Heart left ventricle (tissue), 16 donors: Measurements from ENCODE around the gene SLC31A1. TPM values are rescaled to one million over a fixed set of nuclear protein-coding genes. Genes with fewer than 3 reads are reported as not detected.
A peak's percentile ranks its signal among the peaks of the same experiment; 100 is the strongest.

Experiments
- ATAC-seq, 4 donors: fragments of 200-7000 bp; cut with Tn5 transposase; one replicate each; pipeline ENCODE4 v1.9.1; 2020 to 2022; ENCODE audit warnings: moderate library complexity in 4 of 4, mild to moderate bottlenecking in 3 of 4, moderate number of reproducible peaks in 1 of 4
- DNase-seq, 5 donors: peaks; one replicate each; pipeline ENCODE4 v3.0.0-alpha.2; 2020
- H3K27ac ChIP-seq, 12 donors: fragments of 200-600 bp; sonication (generic) in 4 of 12; one replicate each; pipeline versions ENCODE4 v1.5.0 to v1.8.0; 2016 to 2022; ENCODE audit warnings: mild to moderate bottlenecking in 2 of 12
- H3K27me3 ChIP-seq, 9 donors: fragments of 200-600 bp; sonication (generic) in 2 of 9; one replicate each; pipeline versions ENCODE4 v1.5.1 to v1.8.0; 2016 to 2022; ENCODE audit warnings: mild to moderate bottlenecking in 3 of 9
- H3K36me3 ChIP-seq, 9 donors: fragments of 200-600 bp; sonication (generic) in 2 of 9; one replicate each; pipeline versions ENCODE4 v1.5.0 to v1.8.0; 2018 to 2022; ENCODE audit warnings: mild to moderate bottlenecking in 2 of 9
- H3K4me1 ChIP-seq, 12 donors: fragments of 200-600 bp; sonication (generic) in 4 of 12; one replicate each; pipeline versions ENCODE4 v1.5.0 to v1.8.0; 2016 to 2022; ENCODE audit warnings: mild to moderate bottlenecking in 3 of 12
- H3K4me3 ChIP-seq, 12 donors: fragments of 200-600 bp; sonication (generic) in 4 of 12; one replicate each; pipeline versions ENCODE4 v1.5.0 to v1.8.0; 2017 to 2022; ENCODE audit warnings: mild to moderate bottlenecking in 9 of 12, moderate library complexity in 4 of 12
- H3K9me3 ChIP-seq, 12 donors: fragments of 200-600 bp; sonication (generic) in 4 of 12; one replicate each; pipeline versions ENCODE4 v1.5.0 to v1.8.0; 2016 to 2022; ENCODE audit warnings: mild to moderate bottlenecking in 1 of 12
- POLR2A ChIP-seq, 2 donors: fragments of 450-650 bp; IDR thresholded peaks; one replicate each; pipeline ENCODE4 v1.6.1; 2017; ENCODE audit warnings: antibody characterized with exemption in 2 of 2, mild to moderate bottlenecking in 2 of 2, moderate library complexity in 2 of 2
- WGBS, 4 donors: extraction: QIAGEN DNeasy Blood & Tissue Kit in 2 of 4; methylation state at CpG; one replicate each; pipeline versions ENCODE4 v1.1.5 to v1.1.7; 2013 to 2018; 5-methylcytosine and 5-hydroxymethylcytosine counted together
- intact Hi-C, 10 donors: fragments of 100-400 bp; cut with DNase I; formaldehyde crosslinking; loops; one replicate each; pipeline versions ENCODE4 v1.11.1 to v1.14.2; 2022
- long read RNA-seq, 3 donors: library from polyadenylated mRNA; unstranded; transcript quantifications; one replicate each; pipeline ENCODE4 v2.0.0, GENCODE V29; 2020 to 2021
- polyA plus RNA-seq, 2 donors: library from polyadenylated mRNA; stranded (reverse); fragments of 200-250 nt; gene quantifications; one replicate each; pipeline ENCODE4 v1.2.3, GENCODE V29; 2013
- total RNA-seq, 9 donors: library from RNA; depleted of rRNA in 2 of 9; stranded (reverse); fragments of >200 nt in 2 of 9; fragmentation: NEBNext Ultra II Directional in 3 of 9; extraction: Animal tissue kit (Norgen Biotek cat#: 25700) in 3 of 9; gene quantifications; one replicate each; pipeline versions ENCODE4 v1.1.0 to v1.2.4, GENCODE V29; 2016 to 2023
- TF ChIP-seq, protein P1 (sequence below), 12 donors: fragments of 200-600 bp; sonication (generic) in 4 of 12; IDR thresholded peaks; one replicate each; pipeline versions ENCODE4 v1.5.0 to v1.8.0; 2018 to 2022; ENCODE audit warnings: antibody characterized with exemption in 12 of 12, mild to moderate bottlenecking in 5 of 12
- donor health status: ischemic (EF 13 %, LVEDD 7.1; RV severe dilation, severe dysfunction).
- donor health status: healthy with polysubstance abuse.
- donor health status: DM: no; HTN: yes; CAD: no.
- donor health status: DM: no; HTN: no; CAD: no.
- donor health status: ischemic (EF 25% LVEDD 6.9; RV normal size, moderate dysfunction).
- donor health status: ischemic (EF 25% LVEDD 5.7; RV mildly dilated, moderate dysfunction).
- donor health status: healthy.
- donor health status: DM: yes; HTN: yes; CAD: no.
- donor health status: ischemic (EF 35%, LVEDD 5.7; RV mildly dilated, moderate dysfunction).
- donor health status: nonischemic (EF 11% LVEDD 7.7; RV severe dilation, severe dysfunction).
- donor health status: DM: yes; HTN: yes; CAD: no.
- donor health status: PGD.
- donor health status: ischemic (EF 29% LVEDD 5.4; RV normal size, mild dysfunction).
- donor health status: nonischemic (EF 23%, LVEDD 6.1; RV moderate dilation, normal function).

Gene SLC31A1
- total RNA-seq (10 to 100 TPM in 6 of 9 donors, 1 to 10 TPM in 3; 7.9 to 18.2 (median 10.7) TPM), polyA plus RNA-seq (10 to 100 TPM in 1 of 2 donors, 1 to 10 TPM in 1; 4.2 to 22.3 TPM)
- long read RNA-seq, donor 1, full-length matches to known transcripts = 22 of 28 reads
- long read RNA-seq, donor 1, partial matches to known transcripts = 1 of 28 reads
- long read RNA-seq, donor 1, other reads (novel, unspliced or antisense) = 5 of 28 reads
- long read RNA-seq, donor 2, full-length matches to known transcripts = 119 of 140 reads
- long read RNA-seq, donor 2, partial matches to known transcripts = 10 of 140 reads
- long read RNA-seq, donor 2, other reads (novel, unspliced or antisense) = 11 of 140 reads
- long read RNA-seq, donor 3, full-length matches to known transcripts = 15 of 23 reads
- long read RNA-seq, donor 3, partial matches to known transcripts = 4 of 23 reads
- long read RNA-seq, donor 3, other reads (novel, unspliced or antisense) = 4 of 23 reads

DNA sequence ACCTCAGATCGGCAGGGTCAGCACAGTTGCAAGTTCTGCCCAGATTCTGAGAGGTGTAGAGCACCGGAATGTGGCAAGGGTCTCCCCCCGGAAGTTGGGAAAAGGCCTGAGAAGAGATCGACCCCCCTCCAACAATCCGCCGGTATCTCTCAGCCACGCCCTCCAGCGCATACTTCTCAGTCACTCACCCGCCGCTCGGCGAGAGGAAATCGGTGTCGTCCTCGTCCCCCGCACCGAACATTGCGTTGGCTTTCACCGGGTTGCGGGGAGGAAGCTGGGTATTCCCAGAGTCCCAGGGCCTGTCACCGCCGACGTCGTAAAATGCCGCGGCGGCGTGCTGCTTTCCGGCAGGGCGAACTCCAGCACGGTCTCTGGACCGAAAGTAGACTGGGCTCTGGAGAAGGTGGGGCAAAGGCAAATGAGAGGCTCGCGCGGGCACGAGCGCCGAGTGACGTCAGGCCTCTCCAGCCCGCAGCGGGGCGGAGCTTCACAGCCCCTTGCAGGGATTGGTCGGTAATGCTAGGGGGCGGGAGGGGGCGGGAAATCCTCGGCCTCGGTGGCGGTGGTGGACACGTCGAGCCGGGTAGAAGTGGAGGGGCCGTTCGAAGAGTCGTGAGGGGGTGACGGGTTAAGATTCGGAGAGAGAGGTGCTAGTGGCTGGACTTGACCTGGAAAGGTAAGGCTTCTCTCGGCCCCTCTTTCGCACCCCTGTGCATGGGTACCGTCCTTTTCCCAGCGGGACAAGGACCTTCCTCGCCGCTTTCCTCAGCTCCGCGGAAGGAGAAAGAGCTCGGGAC lies at the start of gene SLC31A1, which contains the start of gene FKBP15:
TSS of gene SLC31A1 (plus strand) at position 542 of the 797 bp plus-strand sequence. CDS start 34,605 bp downstream, outside the sequence.
TSS of gene FKBP15 (minus strand) at position 275 of the 797 bp plus-strand sequence. CDS start at position 241, 34 bp downstream.
- peak within 1 kb of the TSS; percentile 66 to 95 (median 82) for H3K4me3 ChIP-seq
- peaks cover 0 to 8% (median 0%) of the 10 kb centered on the region in 9 donors for H3K36me3 ChIP-seq
- no peaks in the 10 kb centered on the region for H3K27me3 ChIP-seq
- peak; percentile 98 to 99 (median 98) for DNase-seq
- peak within 1 kb of the TSS; percentile 68 to 92 (median 88) for H3K27ac ChIP-seq
- peak in 1 of 2 donors; percentile 77 for TF ChIP-seq POLR2A (IDR thresholded peaks at IDR 0.05)
- TF ChIP-seq, protein P1, sequence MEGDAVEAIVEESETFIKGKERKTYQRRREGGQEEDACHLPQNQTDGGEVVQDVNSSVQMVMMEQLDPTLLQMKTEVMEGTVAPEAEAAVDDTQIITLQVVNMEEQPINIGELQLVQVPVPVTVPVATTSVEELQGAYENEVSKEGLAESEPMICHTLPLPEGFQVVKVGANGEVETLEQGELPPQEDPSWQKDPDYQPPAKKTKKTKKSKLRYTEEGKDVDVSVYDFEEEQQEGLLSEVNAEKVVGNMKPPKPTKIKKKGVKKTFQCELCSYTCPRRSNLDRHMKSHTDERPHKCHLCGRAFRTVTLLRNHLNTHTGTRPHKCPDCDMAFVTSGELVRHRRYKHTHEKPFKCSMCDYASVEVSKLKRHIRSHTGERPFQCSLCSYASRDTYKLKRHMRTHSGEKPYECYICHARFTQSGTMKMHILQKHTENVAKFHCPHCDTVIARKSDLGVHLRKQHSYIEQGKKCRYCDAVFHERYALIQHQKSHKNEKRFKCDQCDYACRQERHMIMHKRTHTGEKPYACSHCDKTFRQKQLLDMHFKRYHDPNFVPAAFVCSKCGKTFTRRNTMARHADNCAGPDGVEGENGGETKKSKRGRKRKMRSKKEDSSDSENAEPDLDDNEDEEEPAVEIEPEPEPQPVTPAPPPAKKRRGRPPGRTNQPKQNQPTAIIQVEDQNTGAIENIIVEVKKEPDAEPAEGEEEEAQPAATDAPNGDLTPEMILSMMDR (IDR thresholded peaks at IDR 0.05) = peak in 1 of 12 donors; percentile 8
- intact Hi-C loops = loop anchor here in 6 of 10 donors (1.0 to 10.0 kb wide), 4 partner anchors 51 to 70 kb away; partner anchors contain the start of genes CDC26 (in 4 of the 6), PRPF4 (in 4 of the 6) and SLC31A2 (in 1 of the 6)
- no peaks in the 10 kb centered on the region for H3K9me3 ChIP-seq
- WGBS, 4 donors = 0 to 1% (median 1%) methylated on average over 48 to 65 of the region's 65 CpGs
- peaks cover 0 to 73% (median 41%) of the 10 kb centered on the region in 12 donors for H3K4me1 ChIP-seq
- peak; percentile 99 to 100 (median 99) for ATAC-seq

DNA sequence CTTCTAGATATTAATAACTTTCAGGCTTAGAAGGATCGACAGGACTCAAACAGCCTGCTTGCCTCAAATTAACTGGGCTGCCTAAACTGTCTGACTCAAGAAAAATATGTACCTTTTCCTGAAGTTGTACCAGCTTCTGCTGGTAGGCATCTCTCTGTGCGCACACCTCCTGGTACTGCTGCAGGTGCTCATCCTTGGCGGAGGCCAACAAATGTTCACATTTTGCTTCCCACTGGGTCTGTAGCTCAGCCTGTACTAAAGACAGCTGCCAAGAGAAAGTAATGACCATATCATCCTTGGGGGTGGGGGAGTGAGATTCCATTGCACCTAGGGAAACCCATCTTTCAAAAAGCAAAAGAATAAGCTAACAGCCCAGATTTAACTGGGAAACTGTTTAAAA lies 48.0 kb upstream of the SLC31A1 start:
- no peaks in the 10 kb centered on the region for H3K9me3 ChIP-seq
- peaks cover 0 to 8% (median 0%) of the 10 kb centered on the region in 12 donors for H3K4me1 ChIP-seq
- peaks cover 2 to 97% (median 97%) of the 10 kb centered on the region in 9 donors for H3K36me3 ChIP-seq
- ATAC-seq = no peak
- no peak overlapping the region for H3K27ac ChIP-seq
- H3K4me3 ChIP-seq = no peak overlapping the region
- WGBS, 4 donors = 77 to 87% (median 82%) methylated on average over 3 of the region's 3 CpGs
- no peaks in the 10 kb centered on the region for H3K27me3 ChIP-seq
- TF ChIP-seq POLR2A (IDR thresholded peaks at IDR 0.05) = no peak
- TF ChIP-seq, protein P1 (IDR thresholded peaks at IDR 0.05) = no peak
- intact Hi-C loops = no loop called here
- no peak for DNase-seq

DNA sequence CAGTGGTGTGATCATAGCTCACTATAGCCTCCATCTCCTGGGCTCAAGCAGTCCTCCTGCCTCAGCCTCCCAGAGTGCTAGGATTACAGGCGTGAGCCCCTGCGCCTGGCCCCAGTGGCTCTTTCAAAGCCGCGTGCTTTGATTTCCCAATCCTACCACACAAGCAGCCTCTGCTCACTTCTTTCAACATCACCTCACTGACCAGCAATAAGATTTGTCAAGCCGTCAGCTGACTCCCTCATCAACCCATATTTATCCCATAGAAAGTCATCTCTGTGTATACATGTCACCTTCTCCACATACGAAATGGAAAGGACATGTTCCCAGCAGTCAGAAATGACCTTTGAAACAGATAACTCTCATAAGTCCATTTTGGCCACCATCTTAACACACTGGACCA lies 44.5 kb upstream of the SLC31A1 start:
- peak overlapping the region in 1 of 12 donors; percentile 17 for H3K27ac ChIP-seq
- peaks cover 2 to 97% (median 93%) of the 10 kb centered on the region in 9 donors for H3K36me3 ChIP-seq
- intact Hi-C loops = no loop called here
- H3K4me3 ChIP-seq = no peak overlapping the region
- no peaks in the 10 kb centered on the region for H3K9me3 ChIP-seq
- ATAC-seq (no peak), DNase-seq (no peak)
- peaks cover 0 to 16% (median 0%) of the 10 kb centered on the region in 12 donors for H3K4me1 ChIP-seq
- H3K27me3 ChIP-seq = no peaks in the 10 kb centered on the region
- whole genome bisulfite sequencing, 4 donors = 96 to 99% (median 98%) methylated on average over 6 of the region's 6 CpGs
- TF ChIP-seq POLR2A (IDR thresholded peaks at IDR 0.05) = no peak
- TF ChIP-seq, protein P1 (IDR thresholded peaks at IDR 0.05) = no peak
